RCC 7860 (cell line): ENCODE results near the gene SYP.
"Not testable (repeated sequence)": the region's sequence is repeated elsewhere in the genome, so short reads cannot be mapped to it uniquely, and the experiment has no call there.

Source experiments
- DNase-seq: peaks from one replicate; pipeline ENCODE4 v3.0.0-alpha.2; 2015; ENCODE audit warnings: low spot score
- FAIRE-seq: peaks from 2 replicates; lab custom pipeline; 2012; peaks lifted over from hg19 to GRCh38; lab: Jason Lieb, UNC

The SYP gene

GRCh38 chrX:49190821-49191573 lies 9.0 kb downstream of the SYP start:
- DNase-seq, result peak; percentile 99
- peak; percentile 99 for FAIRE-seq

GRCh38 chrX:49189606-49190005 lies 10.4 kb downstream of the SYP start:
- DNase-seq (no peak), FAIRE-seq (no peak)

- no peak for FAIRE-seq
- no peak for DNase-seq
These were observed 11.4 kb downstream of the SYP start for GRCh38 chrX:49188468-49189076.

GRCh38 chrX:49187526-49187925 lies 12.5 kb downstream of the SYP start:
- DNase-seq, result no peak
- no peak for FAIRE-seq

- no peak for FAIRE-seq
- DNase-seq, result no peak
These were observed 13.0 kb downstream of the SYP start for GRCh38 chrX:49187028-49187394.

- DNase-seq (peak; percentile 56), FAIRE-seq (no peak)
These were observed 13.6 kb downstream of the SYP start, which contains the start of gene PRICKLE3 for GRCh38 chrX:49186125-49187027. PRICKLE3 (minus strand) TSS chrX:49186373; CDS start chrX:49186297, 76 bp downstream.

GRCh38 chrX:49184294-49185281 lies 15.4 kb downstream of the SYP start:
- DNase-seq (peak; percentile 88), FAIRE-seq (peak; percentile 92)

- DNase-seq (no peak), FAIRE-seq (no peak)
These were observed 16.2 kb downstream of the SYP start for GRCh38 chrX:49183701-49184281.

GRCh38 chrX:49179358-49179757 lies 20.6 kb downstream of the SYP start:
- FAIRE-seq, result no peak
- no peak for DNase-seq

GRCh38 chrX:49178537-49178936 lies 21.5 kb downstream of the SYP start:
- DNase-seq (no peak), FAIRE-seq (no peak)

- no peak for DNase-seq
- FAIRE-seq, result no peak
These were observed 22.0 kb downstream of the SYP start for GRCh38 chrX:49177873-49178480.

GRCh38 chrX:49177338-49177833 lies 22.6 kb downstream of the SYP start:
- FAIRE-seq (no peak), DNase-seq (no peak)

GRCh38 chrX:49176421-49177326 lies 23.3 kb downstream of the SYP start:
- no peak for FAIRE-seq

GRCh38 chrX:49175435-49176274 lies 24.3 kb downstream of the SYP start:
- no peak for FAIRE-seq
- DNase-seq, result no peak

More at GRCh38 chrX:49176421-49177326, 23.3 kb downstream of the SYP start:
- no peak for DNase-seq

- no peak for DNase-seq
- no peak for FAIRE-seq
These were observed 25.3 kb downstream of the SYP start for GRCh38 chrX:49174723-49175122.

- not testable (repeated sequence) for FAIRE-seq, DNase-seq
These were observed 26.4 kb downstream of the SYP start for GRCh38 chrX:49173544-49173943.

- DNase-seq, result peak; percentile 36
- no peak for FAIRE-seq
These were observed 27.7 kb downstream of the SYP start for GRCh38 chrX:49172280-49172780.
